HepG2 (cell line): ENCODE measurements around the gene LIF. TPM values are rescaled to one million over a fixed set of nuclear protein-coding genes. Genes with fewer than 3 reads are reported as not detected.

Experiments used
- CENPX ChIP-seq: sonication (generic); formaldehyde crosslinking; IDR thresholded peaks from 2 replicates; pipeline ENCODE4 v1.9.0; 2021; ENCODE audit warnings: mild to moderate bottlenecking, missing genetic modification reagents, moderate library complexity
- HOXA5 ChIP-seq: sonication (generic); formaldehyde crosslinking; IDR thresholded peaks from 2 replicates; pipeline ENCODE4 v1.4.0; 2020; ENCODE audit warnings: missing genetic modification reagents
- ISL2 ChIP-seq: sonication (generic); formaldehyde crosslinking; IDR thresholded peaks from 2 replicates; pipeline ENCODE4 v1.5.0; 2020; ENCODE audit warnings: missing genetic modification reagents
- MAZ ChIP-seq, 2 experiments: sonication (generic) in 1 of 2; formaldehyde crosslinking in 1 of 2; IDR thresholded peaks; 2 replicates each; pipeline versions ENCODE4 v1.5.0 to v1.6.1; 2012 to 2020; ENCODE audit warnings: low read depth in 2 of 2, mild to moderate bottlenecking in 2 of 2, borderline replicate concordance in 1 of 2, improper control_type of control experiment in 1 of 2, low read length in 1 of 2, missing genetic modification reagents in 1 of 2, moderate library complexity in 1 of 2
- MED1 ChIP-seq: sonication (generic); formaldehyde crosslinking; IDR thresholded peaks from 2 replicates; pipeline ENCODE4 v1.4.0; 2020; ENCODE audit warnings: missing genetic modification reagents
- MEF2D ChIP-seq: sonication (generic); formaldehyde crosslinking; IDR thresholded peaks from 2 replicates; pipeline ENCODE4 v1.5.1; 2020; ENCODE audit warnings: mild to moderate bottlenecking, missing genetic modification reagents
- MIXL1 ChIP-seq: IDR thresholded peaks from 2 replicates; pipeline ENCODE4 v1.6.1; 2016
- NCOA2 ChIP-seq: sonication (generic); formaldehyde crosslinking; IDR thresholded peaks from 2 replicates; pipeline ENCODE4 v1.8.0; 2022; ENCODE audit warnings: inconsistent platforms
- PAX8 ChIP-seq: sonication (generic); formaldehyde crosslinking; IDR thresholded peaks from 2 replicates; pipeline ENCODE4 v1.8.0; 2022; ENCODE audit warnings: mild to moderate bottlenecking, missing genetic modification reagents, borderline replicate concordance
- PHF8 ChIP-seq: sonication (generic); formaldehyde crosslinking; IDR thresholded peaks from 2 replicates; pipeline ENCODE4 v1.5.0; 2020; ENCODE audit warnings: missing genetic modification reagents
- POLR2A ChIP-seq, 2 experiments: IDR thresholded peaks; 2 replicates each; pipeline ENCODE4 v1.6.1; 2011; ENCODE audit warnings: low read depth in 2 of 2, low read length in 2 of 2, mild to moderate bottlenecking in 1 of 2, moderate library complexity in 1 of 2; ENCODE audit not compliant: insufficient read depth in 1 of 2
- RBFOX2 ChIP-seq: fragments of 200-400 bp; formaldehyde crosslinking; IDR thresholded peaks from 2 replicates; pipeline ENCODE4 v1.6.1; 2017; ENCODE audit warnings: low read depth, mild to moderate bottlenecking, low read length
- SP1 ChIP-seq, 2 experiments: fragments of 450-650 bp in 1 of 2; sonication (generic) in 1 of 2; formaldehyde crosslinking in 1 of 2; IDR thresholded peaks; 2 replicates each; pipeline versions ENCODE4 v1.4.0 to v1.6.1; 2016 to 2020; ENCODE audit warnings: missing genetic modification reagents in 1 of 2
- SRSF4 ChIP-seq: fragments of 200-400 bp; formaldehyde crosslinking; IDR thresholded peaks from one replicate; pipeline ENCODE4 v1.6.1; 2018; ENCODE audit warnings: mild to moderate bottlenecking, low read depth, low read length, moderate library complexity; ENCODE audit not compliant: poor library complexity, severe bottlenecking
- ZBTB3 ChIP-seq: sonication (generic); formaldehyde crosslinking; IDR thresholded peaks from 2 replicates; pipeline ENCODE4 v1.4.0; 2020; ENCODE audit warnings: low read depth, mild to moderate bottlenecking, moderate library complexity, missing genetic modification reagents, borderline replicate concordance
- ZFP36 ChIP-seq: fragments of 150-350 bp; IDR thresholded peaks from 2 replicates; pipeline ENCODE4 v1.6.1; 2018; ENCODE audit warnings: borderline replicate concordance, low read length, low read depth; ENCODE audit not compliant: partially characterized antibody
- ZFY ChIP-seq: sonication (generic); formaldehyde crosslinking; IDR thresholded peaks from 2 replicates; pipeline ENCODE4 v1.4.0; 2020; ENCODE audit warnings: missing genetic modification reagents
- ZSCAN22 ChIP-seq: sonication (generic); formaldehyde crosslinking; IDR thresholded peaks from 2 replicates; pipeline ENCODE4 v1.4.0; 2020; ENCODE audit warnings: mild to moderate bottlenecking, missing genetic modification reagents
- polyA plus RNA-seq, 8 experiments: library from polyadenylated mRNA; depleted of rRNA in 3 of 8; stranded (reverse) in 7 of 8; unstranded in 1 of 8; fragments of >200 nt; fragmentation: Illumina TruSeq in 4 of 8; extraction: Trizol in 4 of 8; gene quantifications; 2 replicates each; pipeline versions ENCODE4 v1.2.1 to v1.2.3, GENCODE V29; 2011 to 2016; ENCODE audit warnings: low read depth in 4 of 8, missing spikeins in 1 of 8, mixed read lengths in 1 of 8; ENCODE audit not compliant: insufficient read depth in 1 of 8
- total RNA-seq, 5 experiments: library from RNA; depleted of rRNA; stranded (reverse); fragments of >200 nt; fragmentation: Illumina TruSeq; extraction: Trizol; gene quantifications; 2 replicates each; pipeline ENCODE4 v1.2.3, GENCODE V29; 2016; ENCODE audit warnings: low read depth in 1 of 5
- TF ChIP-seq, protein P1 (sequence below): IDR thresholded peaks from 2 replicates; pipeline ENCODE4 v1.6.1; 2012; ENCODE audit warnings: inconsistent platforms
- TF ChIP-seq, protein P2 (sequence below): sonication (generic); IDR thresholded peaks from 2 replicates; pipeline ENCODE4 v1.6.1; 2016; ENCODE audit warnings: low read depth, borderline replicate concordance
- TF ChIP-seq, protein P3 (sequence below): sonication (generic); formaldehyde crosslinking; IDR thresholded peaks from 2 replicates; pipeline ENCODE4 v1.4.0; 2020; ENCODE audit warnings: missing genetic modification reagents
- TF ChIP-seq, protein P4 (sequence below): sonication (generic); formaldehyde crosslinking; IDR thresholded peaks from 2 replicates; pipeline ENCODE4 v1.4.0; 2020; ENCODE audit warnings: missing genetic modification reagents, borderline replicate concordance
- TF ChIP-seq, protein P5 (sequence below): sonication (generic); formaldehyde crosslinking; IDR thresholded peaks from 2 replicates; pipeline ENCODE4 v1.9.0; 2022; ENCODE audit warnings: missing genetic modification reagents, mild to moderate bottlenecking, borderline replicate concordance

Gene LIF
- total and polyA plus RNA-seq, 2 of the 13 experiments (the other 11 are each of a cell fraction or from before 2014, with no cell fraction given): 3.6 to 8.5 TPM

DNA sequence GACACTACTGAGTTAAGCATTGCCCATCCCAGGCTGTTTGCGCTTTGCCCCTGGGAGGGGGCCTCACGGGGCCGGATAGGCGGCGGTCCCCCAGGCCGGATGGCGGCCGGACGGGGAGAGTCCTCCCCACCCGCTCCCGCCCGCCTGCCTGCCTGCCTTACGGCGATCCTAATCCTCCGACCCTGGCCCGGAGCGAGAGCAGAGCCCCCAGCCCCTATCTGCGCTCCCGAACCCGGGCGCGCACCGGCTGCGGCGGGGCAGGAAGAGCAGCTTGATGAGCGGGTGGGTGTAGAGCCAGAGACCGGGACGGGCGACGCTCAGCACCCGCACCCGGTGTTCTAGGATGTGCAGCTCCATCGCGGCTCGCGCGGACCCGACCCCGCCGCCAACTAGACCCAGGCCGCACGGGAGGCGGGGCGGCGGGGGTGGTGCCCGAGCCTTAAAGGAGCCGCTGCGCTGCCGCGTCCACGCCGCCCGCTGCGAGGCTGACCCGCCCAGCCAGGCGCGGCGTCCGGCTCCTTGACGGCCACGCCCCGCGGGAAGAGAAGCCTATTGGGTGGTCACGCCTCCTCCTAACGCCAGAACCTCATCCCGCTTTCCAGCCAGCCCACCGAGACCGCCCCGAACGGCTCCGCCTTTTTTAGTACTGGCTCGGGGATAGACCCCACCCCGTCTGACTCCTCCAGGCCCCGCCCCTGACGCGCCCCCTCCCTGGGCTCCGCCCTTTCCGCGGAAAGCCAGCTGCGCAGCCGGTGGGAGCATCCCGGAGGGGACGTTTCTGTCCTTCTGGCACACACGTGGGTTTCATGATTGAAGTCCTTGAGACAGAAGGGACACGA is 42.8 kb upstream of the LIF start, which contains the start of gene CASTOR1 (continued):
- TF ChIP-seq HOXA5: 0 out of 2 replicates have a peak, but pooled peaks have one; percentile 21
- no peak for TF ChIP-seq MIXL1 (CRISPR knock-in tag)
- TF ChIP-seq PHF8 (CRISPR knock-in tag): peak; percentile 67
- TF ChIP-seq MEF2D (CRISPR knock-in tag): no peak
- TF ChIP-seq, protein P1, sequence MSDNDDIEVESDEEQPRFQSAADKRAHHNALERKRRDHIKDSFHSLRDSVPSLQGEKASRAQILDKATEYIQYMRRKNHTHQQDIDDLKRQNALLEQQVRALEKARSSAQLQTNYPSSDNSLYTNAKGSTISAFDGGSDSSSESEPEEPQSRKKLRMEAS: peak; percentile 80
- no peak for TF ChIP-seq SP1 (IDR thresholded peaks at IDR 0.05)
- peak; percentile 82 for TF ChIP-seq SP1 (CRISPR knock-in tag; IDR thresholded peaks at IDR 0.05)
- peak; percentile 56 for TF ChIP-seq RBFOX2
- TF ChIP-seq ZFP36: no peak
- TF ChIP-seq, protein P2, sequence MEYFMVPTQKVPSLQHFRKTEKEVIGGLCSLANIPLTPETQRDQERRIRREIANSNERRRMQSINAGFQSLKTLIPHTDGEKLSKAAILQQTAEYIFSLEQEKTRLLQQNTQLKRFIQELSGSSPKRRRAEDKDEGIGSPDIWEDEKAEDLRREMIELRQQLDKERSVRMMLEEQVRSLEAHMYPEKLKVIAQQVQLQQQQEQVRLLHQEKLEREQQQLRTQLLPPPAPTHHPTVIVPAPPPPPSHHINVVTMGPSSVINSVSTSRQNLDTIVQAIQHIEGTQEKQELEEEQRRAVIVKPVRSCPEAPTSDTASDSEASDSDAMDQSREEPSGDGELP: peak; percentile 44; the same call in 1 of the 2 replicates
- TF ChIP-seq, protein P3, sequence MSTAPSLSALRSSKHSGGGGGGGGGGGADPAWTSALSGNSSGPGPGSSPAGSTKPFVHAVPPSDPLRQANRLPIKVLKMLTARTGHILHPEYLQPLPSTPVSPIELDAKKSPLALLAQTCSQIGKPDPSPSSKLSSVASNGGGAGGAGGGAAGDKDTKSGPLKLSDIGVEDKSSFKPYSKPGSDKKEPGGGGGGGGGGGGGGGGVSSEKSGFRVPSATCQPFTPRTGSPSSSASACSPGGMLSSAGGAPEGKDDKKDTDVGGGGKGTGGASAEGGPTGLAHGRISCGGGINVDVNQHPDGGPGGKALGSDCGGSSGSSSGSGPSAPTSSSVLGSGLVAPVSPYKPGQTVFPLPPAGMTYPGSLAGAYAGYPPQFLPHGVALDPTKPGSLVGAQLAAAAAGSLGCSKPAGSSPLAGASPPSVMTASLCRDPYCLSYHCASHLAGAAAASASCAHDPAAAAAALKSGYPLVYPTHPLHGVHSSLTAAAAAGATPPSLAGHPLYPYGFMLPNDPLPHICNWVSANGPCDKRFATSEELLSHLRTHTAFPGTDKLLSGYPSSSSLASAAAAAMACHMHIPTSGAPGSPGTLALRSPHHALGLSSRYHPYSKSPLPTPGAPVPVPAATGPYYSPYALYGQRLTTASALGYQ (CRISPR knock-in tag): no peak
- no peak; the same call in 1 of the 2 replicates for TF ChIP-seq MAZ (IDR thresholded peaks at IDR 0.05; ENCODE audit: borderline replicate concordance, low read depth, low read length)
- TF ChIP-seq MAZ (CRISPR knock-in tag; IDR thresholded peaks at IDR 0.05; ENCODE audit: low read depth): peak; percentile 52
- TF ChIP-seq CENPX (CRISPR knock-in tag): no peak
- peak; percentile 8; the same call in 1 of the 2 replicates for TF ChIP-seq NCOA2
- TF ChIP-seq, protein P4, sequence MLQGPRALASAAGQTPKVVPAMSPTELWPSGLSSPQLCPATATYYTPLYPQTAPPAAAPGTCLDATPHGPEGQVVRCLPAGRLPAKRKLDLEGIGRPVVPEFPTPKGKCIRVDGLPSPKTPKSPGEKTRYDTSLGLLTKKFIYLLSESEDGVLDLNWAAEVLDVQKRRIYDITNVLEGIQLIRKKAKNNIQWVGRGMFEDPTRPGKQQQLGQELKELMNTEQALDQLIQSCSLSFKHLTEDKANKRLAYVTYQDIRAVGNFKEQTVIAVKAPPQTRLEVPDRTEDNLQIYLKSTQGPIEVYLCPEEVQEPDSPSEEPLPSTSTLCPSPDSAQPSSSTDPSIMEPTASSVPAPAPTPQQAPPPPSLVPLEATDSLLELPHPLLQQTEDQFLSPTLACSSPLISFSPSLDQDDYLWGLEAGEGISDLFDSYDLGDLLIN (CRISPR knock-in tag): no peak
- TF ChIP-seq POLR2A (IDR thresholded peaks at IDR 0.05; ENCODE audit: insufficient read depth in 1 of 2, low read depth in 2 of 2, low read length in 2 of 2): peak in 1 of 2 experiments; percentile 62; a peak in 1 of 4 replicates
- 0 out of 2 replicates have a peak, but pooled peaks have one; percentile 10 for TF ChIP-seq MED1 (CRISPR knock-in tag)
- no peak for TF ChIP-seq ZBTB3 (CRISPR knock-in tag)
- TF ChIP-seq ZSCAN22 (CRISPR knock-in tag): no peak
- no peak for TF ChIP-seq PAX8 (CRISPR knock-in tag)
- TF ChIP-seq ZFY: peak; percentile 83
- TF ChIP-seq ISL2: 0 out of 2 replicates have a peak, but pooled peaks have one; percentile 4
- TF ChIP-seq, protein P5, sequence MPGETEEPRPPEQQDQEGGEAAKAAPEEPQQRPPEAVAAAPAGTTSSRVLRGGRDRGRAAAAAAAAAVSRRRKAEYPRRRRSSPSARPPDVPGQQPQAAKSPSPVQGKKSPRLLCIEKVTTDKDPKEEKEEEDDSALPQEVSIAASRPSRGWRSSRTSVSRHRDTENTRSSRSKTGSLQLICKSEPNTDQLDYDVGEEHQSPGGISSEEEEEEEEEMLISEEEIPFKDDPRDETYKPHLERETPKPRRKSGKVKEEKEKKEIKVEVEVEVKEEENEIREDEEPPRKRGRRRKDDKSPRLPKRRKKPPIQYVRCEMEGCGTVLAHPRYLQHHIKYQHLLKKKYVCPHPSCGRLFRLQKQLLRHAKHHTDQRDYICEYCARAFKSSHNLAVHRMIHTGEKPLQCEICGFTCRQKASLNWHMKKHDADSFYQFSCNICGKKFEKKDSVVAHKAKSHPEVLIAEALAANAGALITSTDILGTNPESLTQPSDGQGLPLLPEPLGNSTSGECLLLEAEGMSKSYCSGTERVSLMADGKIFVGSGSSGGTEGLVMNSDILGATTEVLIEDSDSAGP (CRISPR knock-in tag): peak; percentile 100
- no peak for TF ChIP-seq SRSF4
